Neural crest cell (in vitro differentiated cells): ENCODE measurements around the gene SLC25A13. TPM values are rescaled to one million over a fixed set of nuclear protein-coding genes. Genes with fewer than 3 reads are reported as not detected.

Experiments used
- DNase-seq: peaks from one replicate; pipeline ENCODE4 v3.0.0; 2021; ENCODE audit warnings: low read depth, mixed read lengths, low spot score
- H3K27ac Mint-ChIP-seq: one replicate; pipeline ENCODE4 v1.8.0; 2021; ENCODE audit warnings: mild to moderate bottlenecking, mixed read lengths; ENCODE audit not compliant: unreplicated experiment
- H3K27me3 Mint-ChIP-seq: 2 replicates; pipeline ENCODE4 v1.8.0; 2021; ENCODE audit warnings: low read depth, mild to moderate bottlenecking, mixed read lengths
- H3K36me3 Mint-ChIP-seq: 2 replicates; pipeline ENCODE4 v1.8.0; 2021; ENCODE audit warnings: low read depth, mild to moderate bottlenecking, mixed read lengths
- H3K4me1 Mint-ChIP-seq: 2 replicates; pipeline ENCODE4 v1.8.0; 2021; ENCODE audit warnings: mixed read lengths
- H3K4me3 Mint-ChIP-seq: one replicate; pipeline ENCODE4 v1.8.0; 2021; ENCODE audit warnings: mild to moderate bottlenecking, mixed read lengths
- H3K9me3 Mint-ChIP-seq: 2 replicates; pipeline ENCODE4 v1.8.0; 2021; ENCODE audit warnings: mixed read lengths
- total RNA-seq: library from RNA; stranded (reverse); gene quantifications from 2 replicates; pipeline ENCODE4 v1.2.1, GENCODE V29; 2021
- TF ChIP-seq, protein P1 (sequence below): fragments of 200-600 bp; sonication (generic); conservative IDR thresholded peaks from 2 replicates; pipeline ENCODE4 v1.5.0; 2021; ENCODE audit warnings: antibody characterized with exemption, mild to moderate bottlenecking

Gene SLC25A13
- total RNA-seq, 1 donor from 2014 or later = 68.3 TPM

DNA sequence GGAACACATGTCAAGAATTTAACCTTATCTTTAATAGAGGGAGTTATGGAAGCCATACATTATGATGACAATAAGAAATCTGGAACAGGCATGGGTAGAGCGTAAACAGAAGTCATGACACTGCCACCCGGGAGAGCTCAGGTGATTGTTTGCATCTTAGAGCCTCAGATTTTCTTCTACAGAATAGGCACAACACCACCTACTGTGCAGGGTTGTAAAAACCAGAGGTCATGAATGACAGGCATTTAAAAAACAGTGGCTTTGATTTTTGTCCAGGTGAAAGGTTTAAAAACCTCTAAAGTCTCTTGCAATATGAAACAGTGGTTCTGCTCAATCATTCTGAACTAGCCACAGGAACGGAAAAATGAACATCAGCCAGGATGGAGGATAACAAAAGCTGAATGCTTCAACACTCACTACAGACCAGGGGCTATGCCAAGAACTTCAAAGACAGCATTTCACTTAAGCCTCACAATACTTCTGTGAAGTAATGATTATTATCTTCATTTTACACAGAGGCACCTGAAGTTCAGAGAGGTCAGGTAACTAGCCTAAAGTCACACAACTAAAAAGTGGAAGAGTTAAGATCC lies 123.8 kb downstream of the SLC25A13 start:
- no peaks in the 10 kb centered on the region for H3K27me3 Mint-ChIP-seq
- no peaks in the 10 kb centered on the region for H3K4me1 Mint-ChIP-seq
- H3K4me3 Mint-ChIP-seq = no peak overlapping the region
- H3K9me3 Mint-ChIP-seq = no peaks in the 10 kb centered on the region
- no peak for DNase-seq
- TF ChIP-seq, protein P1, sequence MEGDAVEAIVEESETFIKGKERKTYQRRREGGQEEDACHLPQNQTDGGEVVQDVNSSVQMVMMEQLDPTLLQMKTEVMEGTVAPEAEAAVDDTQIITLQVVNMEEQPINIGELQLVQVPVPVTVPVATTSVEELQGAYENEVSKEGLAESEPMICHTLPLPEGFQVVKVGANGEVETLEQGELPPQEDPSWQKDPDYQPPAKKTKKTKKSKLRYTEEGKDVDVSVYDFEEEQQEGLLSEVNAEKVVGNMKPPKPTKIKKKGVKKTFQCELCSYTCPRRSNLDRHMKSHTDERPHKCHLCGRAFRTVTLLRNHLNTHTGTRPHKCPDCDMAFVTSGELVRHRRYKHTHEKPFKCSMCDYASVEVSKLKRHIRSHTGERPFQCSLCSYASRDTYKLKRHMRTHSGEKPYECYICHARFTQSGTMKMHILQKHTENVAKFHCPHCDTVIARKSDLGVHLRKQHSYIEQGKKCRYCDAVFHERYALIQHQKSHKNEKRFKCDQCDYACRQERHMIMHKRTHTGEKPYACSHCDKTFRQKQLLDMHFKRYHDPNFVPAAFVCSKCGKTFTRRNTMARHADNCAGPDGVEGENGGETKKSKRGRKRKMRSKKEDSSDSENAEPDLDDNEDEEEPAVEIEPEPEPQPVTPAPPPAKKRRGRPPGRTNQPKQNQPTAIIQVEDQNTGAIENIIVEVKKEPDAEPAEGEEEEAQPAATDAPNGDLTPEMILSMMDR = no peak
- H3K36me3 Mint-ChIP-seq = peaks cover 8% of the 10 kb centered on the region
- no peak overlapping the region for H3K27ac Mint-ChIP-seq

DNA sequence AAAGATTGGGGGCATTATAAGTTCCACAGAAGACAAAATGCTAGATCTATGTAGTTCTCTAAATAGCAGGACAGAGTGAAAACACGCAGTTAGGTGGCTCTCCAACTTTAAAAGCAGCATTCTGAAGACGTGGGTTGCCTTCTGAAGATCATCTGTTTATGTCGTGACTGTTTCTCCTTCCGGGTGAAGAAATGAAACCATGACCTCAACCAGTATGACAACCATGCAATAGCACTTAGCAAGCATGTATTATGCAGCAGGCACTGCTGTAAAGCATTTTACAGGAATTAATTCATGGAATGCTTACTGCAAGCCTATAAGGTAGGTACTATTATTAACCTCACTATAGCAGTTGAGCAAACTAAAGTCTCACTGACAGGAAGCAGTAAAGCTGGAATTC lies 125.2 kb downstream of the SLC25A13 start:
- Mint-ChIP-seq H3K27me3 (no peaks in the 10 kb centered on the region), H3K27ac (no peak overlapping the region), H3K36me3 (peaks cover 9% of the 10 kb centered on the region), H3K9me3 (no peaks in the 10 kb centered on the region), H3K4me3 (no peak overlapping the region), H3K4me1 (no peaks in the 10 kb centered on the region)
- no peak for DNase-seq
- TF ChIP-seq, protein P1 = no peak

DNA sequence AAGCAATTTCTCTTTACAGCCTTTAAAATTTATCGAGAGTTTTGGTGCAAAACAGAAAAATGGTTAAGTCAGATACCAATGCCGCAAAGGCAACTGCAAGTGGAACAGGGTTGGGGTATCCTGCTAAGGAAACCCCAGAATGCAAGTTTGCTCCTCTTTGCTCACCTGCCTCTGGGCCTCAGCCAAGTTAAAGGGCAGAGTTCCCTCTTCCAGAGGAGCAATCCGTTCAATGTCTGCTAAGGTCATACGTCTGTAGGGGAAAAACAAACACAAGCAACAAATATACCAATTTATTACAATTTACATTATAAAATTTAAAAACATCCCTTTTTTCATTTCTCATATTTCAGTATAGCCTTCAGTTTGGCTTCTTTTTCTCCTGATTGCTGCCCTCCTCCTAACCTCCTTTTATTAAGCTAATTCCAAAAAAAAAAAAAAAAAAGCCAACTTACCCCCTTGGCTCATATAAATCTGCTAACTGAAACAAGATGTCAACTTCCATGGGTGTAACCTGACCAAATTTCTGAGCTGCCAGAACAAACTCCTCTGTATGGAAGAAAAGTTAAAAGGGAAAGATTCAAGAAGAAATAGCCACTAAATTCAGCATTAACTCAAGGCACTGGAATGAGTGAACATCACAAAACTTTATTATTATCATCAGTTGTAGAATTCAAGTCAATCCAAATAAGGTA lies 132.6 kb downstream of the SLC25A13 start:
- H3K4me3 Mint-ChIP-seq = no peak overlapping the region
- TF ChIP-seq, protein P1 = no peak
- H3K36me3 Mint-ChIP-seq = peaks cover 10% of the 10 kb centered on the region
- H3K4me1 Mint-ChIP-seq = no peaks in the 10 kb centered on the region
- H3K27ac Mint-ChIP-seq = no peak overlapping the region
- DNase-seq = no peak
- no peaks in the 10 kb centered on the region for H3K27me3 Mint-ChIP-seq
- H3K9me3 Mint-ChIP-seq = no peaks in the 10 kb centered on the region

DNA sequence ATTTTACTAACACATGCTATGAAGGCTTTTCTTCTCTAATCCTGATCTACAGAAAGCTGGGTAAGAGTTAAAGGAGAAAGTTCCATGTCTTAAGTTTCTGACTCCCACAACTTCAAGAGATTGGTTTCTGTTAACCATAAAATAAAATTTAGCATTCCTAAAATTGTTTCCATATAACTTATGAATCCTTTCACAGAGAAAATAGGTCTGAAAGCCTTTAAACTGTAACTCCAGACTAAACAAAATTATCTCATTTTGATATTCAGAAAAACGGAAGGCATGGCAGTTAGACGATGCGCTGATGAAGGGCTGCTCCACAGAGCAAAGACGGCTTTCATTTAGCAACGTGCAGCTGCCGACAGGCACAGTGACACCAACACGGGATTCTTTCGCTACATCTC lies 133.3 kb downstream of the SLC25A13 start:
- no peak for DNase-seq
- Mint-ChIP-seq H3K4me3 (no peak overlapping the region), H3K36me3 (peaks cover 12% of the 10 kb centered on the region), H3K27ac (no peak overlapping the region), H3K27me3 (no peaks in the 10 kb centered on the region), H3K9me3 (no peaks in the 10 kb centered on the region), H3K4me1 (no peaks in the 10 kb centered on the region)
- TF ChIP-seq, protein P1 = no peak

DNA sequence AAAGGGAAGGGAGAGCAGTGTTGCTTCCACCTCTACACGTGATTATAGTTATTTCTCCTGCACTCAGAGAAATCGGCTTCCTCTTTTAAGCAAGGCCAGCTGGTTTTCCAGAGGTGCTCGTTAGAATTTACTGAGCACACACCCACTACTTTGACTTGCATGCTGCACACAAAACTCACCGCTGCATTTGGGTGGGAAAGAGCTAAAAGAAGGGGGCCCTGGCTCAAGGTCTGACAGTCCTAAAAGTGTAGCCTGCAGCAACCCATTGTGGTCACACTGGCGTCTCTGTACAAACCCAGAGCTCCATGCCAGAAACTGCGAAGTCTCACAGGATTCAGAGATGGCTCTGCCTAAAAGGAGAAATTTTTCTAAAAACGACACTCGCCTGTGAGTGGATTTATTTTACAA lies 133.7 kb downstream of the SLC25A13 start:
- TF ChIP-seq, protein P1 = no peak
- Mint-ChIP-seq H3K27me3 (no peaks in the 10 kb centered on the region), H3K4me3 (no peak overlapping the region), H3K9me3 (no peaks in the 10 kb centered on the region), H3K27ac (no peak overlapping the region), H3K4me1 (no peaks in the 10 kb centered on the region), H3K36me3 (peaks cover 13% of the 10 kb centered on the region)
- no peak for DNase-seq
